Choroid plexus epithelial cell (primary cell): ENCODE measurements around the gene ECHDC3.

Experiments used
- DNase-seq: peaks from one replicate; pipeline ENCODE4 v3.0.0-alpha.2; 2010; ENCODE audit warnings: low read depth
- H3K4me3 ChIP-seq: 2 replicates; pipeline ENCODE4 v1.5.1; 2011; ENCODE audit warnings: low read depth, mild to moderate bottlenecking, control low read depth, low read length, moderate library complexity
- TF ChIP-seq, protein P1 (sequence below): conservative IDR thresholded peaks from 2 replicates; pipeline ENCODE4 v1.5.1; 2011; ENCODE audit warnings: low read depth, mild to moderate bottlenecking, control low read depth, inconsistent platforms, low read length, moderate library complexity

ECHDC3 gene

GRCh38 chr10:11742009-11742778, at the start of gene ECHDC3:
TSS of gene ECHDC3 (plus strand) at chr10:11742382. CDS start at chr10:11742577, 195 bp downstream.
- DNase-seq, result peak; percentile 43
- H3K4me3 ChIP-seq, result peak within 1 kb of the TSS; percentile 71
- TF ChIP-seq, protein P1, sequence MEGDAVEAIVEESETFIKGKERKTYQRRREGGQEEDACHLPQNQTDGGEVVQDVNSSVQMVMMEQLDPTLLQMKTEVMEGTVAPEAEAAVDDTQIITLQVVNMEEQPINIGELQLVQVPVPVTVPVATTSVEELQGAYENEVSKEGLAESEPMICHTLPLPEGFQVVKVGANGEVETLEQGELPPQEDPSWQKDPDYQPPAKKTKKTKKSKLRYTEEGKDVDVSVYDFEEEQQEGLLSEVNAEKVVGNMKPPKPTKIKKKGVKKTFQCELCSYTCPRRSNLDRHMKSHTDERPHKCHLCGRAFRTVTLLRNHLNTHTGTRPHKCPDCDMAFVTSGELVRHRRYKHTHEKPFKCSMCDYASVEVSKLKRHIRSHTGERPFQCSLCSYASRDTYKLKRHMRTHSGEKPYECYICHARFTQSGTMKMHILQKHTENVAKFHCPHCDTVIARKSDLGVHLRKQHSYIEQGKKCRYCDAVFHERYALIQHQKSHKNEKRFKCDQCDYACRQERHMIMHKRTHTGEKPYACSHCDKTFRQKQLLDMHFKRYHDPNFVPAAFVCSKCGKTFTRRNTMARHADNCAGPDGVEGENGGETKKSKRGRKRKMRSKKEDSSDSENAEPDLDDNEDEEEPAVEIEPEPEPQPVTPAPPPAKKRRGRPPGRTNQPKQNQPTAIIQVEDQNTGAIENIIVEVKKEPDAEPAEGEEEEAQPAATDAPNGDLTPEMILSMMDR, result no peak

DNA sequence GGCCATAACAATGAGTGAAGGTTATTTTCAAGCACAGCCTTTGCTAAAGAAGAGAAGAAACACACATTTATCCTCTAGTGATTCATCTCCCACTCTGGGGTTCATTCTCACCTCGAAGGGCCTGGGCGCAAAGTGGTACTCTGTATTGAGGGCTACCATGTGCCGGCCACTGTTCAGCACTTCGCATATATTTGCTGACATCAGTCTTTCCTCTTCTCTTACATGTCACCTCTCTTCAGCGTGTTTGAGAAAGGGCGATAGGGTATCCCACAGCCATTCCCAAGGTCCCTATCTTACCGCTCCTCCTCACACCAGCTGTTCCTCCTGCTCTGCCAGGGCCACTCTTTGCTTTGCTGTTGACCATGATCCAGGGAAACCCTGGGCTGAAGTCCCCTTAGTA, 48.8 kb upstream of the ECHDC3 start:
- TF ChIP-seq, protein P1, result no peak
- no peak overlapping the region for H3K4me3 ChIP-seq
- DNase-seq, result no peak

- TF ChIP-seq, protein P1, result no peak
- H3K4me3 ChIP-seq, result no peak overlapping the region
- no peak for DNase-seq
Measured at GRCh38 chr10:11695779-11696178, 46.4 kb upstream of the ECHDC3 start.

DNA sequence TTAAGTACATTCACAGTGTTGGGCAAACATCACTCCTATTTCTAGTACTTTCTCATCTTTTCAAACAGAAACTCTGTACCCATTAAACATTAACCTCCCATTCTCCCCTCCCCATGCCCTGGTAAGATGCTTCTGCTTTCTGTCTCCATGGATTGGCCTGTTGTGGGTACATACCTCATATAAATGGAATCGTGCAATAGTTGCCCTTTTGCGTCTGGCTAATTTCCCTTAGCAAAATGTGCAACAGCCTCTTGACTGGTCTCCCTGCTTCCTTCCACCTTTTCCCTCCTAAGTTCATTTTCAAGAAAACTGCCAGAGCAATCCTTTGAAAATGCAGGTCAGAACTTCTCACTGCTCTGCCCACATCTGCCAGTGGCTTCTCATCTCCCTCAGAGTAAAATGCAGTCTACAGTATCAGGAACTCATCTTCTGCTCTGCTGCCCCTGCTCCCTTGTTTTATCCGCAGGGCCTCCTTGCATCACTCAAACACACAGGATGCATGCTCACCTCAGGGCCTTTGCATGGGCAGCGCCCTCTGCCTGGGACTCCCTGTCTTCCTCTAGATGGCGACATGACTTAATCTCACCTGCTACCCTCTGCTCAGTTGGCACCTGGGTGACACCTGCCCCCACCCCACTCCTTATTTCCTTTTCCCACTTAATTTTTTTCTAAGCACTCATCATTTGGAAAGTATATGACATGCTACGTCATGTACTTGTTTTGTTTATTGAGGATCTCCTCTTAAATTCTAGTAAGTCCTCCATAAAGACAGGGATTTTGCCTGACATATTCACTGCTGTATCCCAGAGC, 44.3 kb upstream of the ECHDC3 start:
- H3K4me3 ChIP-seq, result no peak overlapping the region
- TF ChIP-seq, protein P1, result no peak
- no peak for DNase-seq

DNA sequence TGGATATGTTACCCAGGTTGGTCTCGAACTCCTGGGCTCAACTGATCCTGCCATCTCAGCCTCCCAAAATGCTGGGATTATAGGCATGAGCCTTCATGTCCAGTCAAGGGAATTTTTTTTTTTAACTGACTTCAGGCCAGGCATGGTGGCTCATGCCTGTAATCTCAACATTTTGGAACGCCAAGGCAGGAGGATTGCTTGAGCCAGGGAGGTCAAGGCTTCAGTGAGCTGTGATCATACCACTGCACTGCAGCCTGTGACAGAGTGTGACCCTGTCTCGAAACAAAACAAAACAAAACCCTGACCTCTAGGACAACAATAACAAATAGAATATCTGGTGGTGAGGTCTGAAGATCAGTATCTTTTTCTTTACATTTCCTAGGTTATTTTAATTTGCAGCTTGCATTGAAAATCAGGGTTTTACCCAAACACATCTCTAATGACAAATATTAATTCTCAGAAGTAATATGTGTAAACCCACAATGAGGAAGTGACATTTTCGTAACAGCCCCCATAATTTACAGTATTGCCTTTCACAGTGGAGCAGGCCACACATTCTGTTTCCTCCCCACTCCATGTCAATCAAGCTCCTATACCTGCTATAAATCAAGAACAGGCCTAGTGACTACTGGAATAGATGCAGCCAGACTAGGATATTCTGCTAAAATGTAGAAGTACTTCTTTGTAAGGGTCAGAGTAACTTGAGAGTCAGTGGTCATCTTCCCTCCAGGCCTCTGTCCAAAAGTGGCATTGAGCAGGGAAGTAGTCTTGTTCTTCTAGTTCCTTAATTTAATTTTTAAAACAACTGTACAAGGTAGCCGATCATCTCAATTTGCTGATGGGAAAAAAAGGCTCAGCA, 43.3 kb upstream of the ECHDC3 start:
- no peak overlapping the region for H3K4me3 ChIP-seq
- no peak for DNase-seq
- TF ChIP-seq, protein P1, result no peak

DNA sequence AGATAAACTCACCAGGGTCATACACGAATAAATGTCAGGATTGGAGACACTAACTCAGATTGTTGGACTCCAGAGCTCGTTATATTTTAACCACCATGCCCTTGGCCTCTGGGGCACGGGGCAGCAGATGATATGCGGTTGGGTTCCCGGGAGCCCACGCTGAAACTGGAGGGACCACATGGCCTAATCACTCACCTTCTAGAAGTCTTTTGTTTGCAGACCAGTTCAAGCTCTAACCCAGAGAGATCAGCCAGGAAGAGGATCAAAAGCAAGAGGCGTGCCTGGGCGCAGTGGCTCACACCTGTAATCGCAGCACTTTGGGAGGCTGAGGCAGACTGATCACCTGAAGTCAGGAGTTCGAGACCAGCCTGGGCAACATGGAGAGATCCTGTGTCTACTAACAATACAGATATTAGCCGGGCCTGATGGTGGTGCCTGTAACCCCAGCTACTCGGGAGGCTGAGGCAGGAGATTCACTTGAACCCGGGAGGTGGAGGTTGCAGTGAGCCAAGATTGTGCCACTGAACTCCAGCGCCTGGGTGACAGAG, 42.6 kb upstream of the ECHDC3 start:
- TF ChIP-seq, protein P1, result no peak
- no peak overlapping the region for H3K4me3 ChIP-seq
- DNase-seq, result no peak
